Stomach (tissue), 9 donors: ENCODE measurements around the gene ALDH16A1. TPM values are rescaled to one million over a fixed set of nuclear protein-coding genes. Genes with fewer than 3 reads are reported as not detected.

Experiments
- DNase-seq, 2 donors: peaks; one replicate each; pipeline versions ENCODE4 v3.0.0 to v3.0.0-alpha.2; 2013 to 2019
- H3K27ac ChIP-seq, 5 donors: fragments of 200-600 bp in 4 of 5; sonication (generic) in 4 of 5; one replicate each; pipeline ENCODE4 v1.5.1; 2013 to 2019; ENCODE audit warnings: mild to moderate bottlenecking in 1 of 5, moderate library complexity in 1 of 5
- H3K27me3 ChIP-seq, 3 donors: fragments of 200-600 bp; sonication (generic); one replicate each; pipeline ENCODE4 v1.5.1; 2017 to 2019; ENCODE audit warnings: mixed run types in 1 of 3
- H3K36me3 ChIP-seq, 4 donors: fragments of 200-600 bp; sonication (generic); 1 replicate in 3 of 4; 2 replicates in 1 of 4; pipeline ENCODE4 v1.5.1; 2016 to 2019
- H3K4me1 ChIP-seq, 4 donors: fragments of 200-600 bp; sonication (generic); one replicate each; pipeline ENCODE4 v1.5.1; 2016 to 2019
- H3K4me3 ChIP-seq, 4 donors: fragments of 200-600 bp; sonication (generic) in 3 of 4; one replicate each; pipeline ENCODE4 v1.5.1; 2016 to 2019; ENCODE audit warnings: mild to moderate bottlenecking in 1 of 4
- H3K9me3 ChIP-seq, 4 donors: fragments of 200-600 bp; sonication (generic); one replicate each; pipeline ENCODE4 v1.5.1; 2016 to 2019
- EP300 ChIP-seq: sonication (generic); formaldehyde crosslinking; IDR thresholded peaks from one replicate; pipeline ENCODE4 v1.6.1; 2017; ENCODE audit warnings: antibody characterized with exemption
- POLR2A ChIP-seq, 4 donors: fragments of 450-650 bp; IDR thresholded peaks; one replicate each; pipeline ENCODE4 v1.6.1; 2016; ENCODE audit warnings: antibody characterized with exemption in 4 of 4, control low read depth in 2 of 4, mild to moderate bottlenecking in 1 of 4, moderate library complexity in 1 of 4
- POLR2AphosphoS5 ChIP-seq, 3 donors: sonication (generic); formaldehyde crosslinking; IDR thresholded peaks; one replicate each; pipeline ENCODE4 v1.6.1; 2016; ENCODE audit warnings: antibody characterized with exemption in 3 of 3
- WGBS, 5 donors: extraction: QIAGEN DNeasy Blood & Tissue Kit in 3 of 5; methylation state at CpG; one replicate each; pipeline versions ENCODE4 v1.1.5 to v1.1.7; 2013 to 2018; 5-methylcytosine and 5-hydroxymethylcytosine counted together
- intact Hi-C: fragments of 100-400 bp; cut with DNase I; formaldehyde crosslinking; loops from one replicate; pipeline ENCODE4 v1.15.1; 2023; ENCODE audit warnings: low total_unique reads
- polyA plus RNA-seq, 3 donors: library from polyadenylated mRNA; stranded (reverse); fragments of 200-250 nt; gene quantifications; one replicate each; pipeline ENCODE4 v1.2.3, GENCODE V29; 2013
- small RNA-seq, 4 donors: library from RNA; depleted of rRNA; stranded (forward); fragments of <200 nt; gene quantifications; one replicate each; pipeline ENCODE3, GENCODE V24; 2016
- total RNA-seq, 5 donors: library from RNA; depleted of rRNA; stranded (reverse); fragments of >200 nt; gene quantifications; one replicate each; pipeline versions ENCODE4 v1.1.0 to v1.2.3, GENCODE V29; 2014 to 2016
- TF ChIP-seq, protein P1 (sequence below), 7 experiments: fragments of 450-650 bp in 4 of 7; fragments of 200-600 bp in 3 of 7; sonication (generic) in 3 of 7; IDR thresholded peaks; one replicate each; pipeline ENCODE4 v1.5.1; 2016 to 2019; ENCODE audit warnings: antibody characterized with exemption in 7 of 7, control low read depth in 2 of 7, mild to moderate bottlenecking in 1 of 7
- donor health status: healthy with polysubstance abuse.
- donor health status: Bipolar disorder and iron deficiency.
- donor health status: healthy.

ALDH16A1 gene
- total and polyA plus RNA-seq, 8 donors = 27.9 to 198 (median 42.5) TPM

GRCh38 chr19:49513746-49514118 lies 60.7 kb downstream of the ALDH16A1 start:
- Histone ChIP-seq H3K36me3 (peaks cover 0 to 41% (median 4%) of the 10 kb centered on the region in 4 donors), H3K4me3 (peak overlapping the region; percentile 77 to 92 (median 84)), H3K27me3 (no peaks in the 10 kb centered on the region), H3K27ac (peak overlapping the region; percentile 85 to 93 (median 90)), H3K9me3 (no peaks in the 10 kb centered on the region), H3K4me1 (peaks cover 14 to 66% (median 44%) of the 10 kb centered on the region in 4 donors)
- intact Hi-C loops = no loop called here
- 16 to 31% (median 21%) methylated on average over 7 to 12 of the region's 12 CpGs for WGBS, 5 donors
- DNase-seq = no peak
- TF ChIP-seq POLR2AphosphoS5 (IDR thresholded peaks at IDR 0.05) = no peak
- TF ChIP-seq POLR2A (IDR thresholded peaks at IDR 0.05) = no peak
- no peak for TF ChIP-seq EP300
- TF ChIP-seq, protein P1, sequence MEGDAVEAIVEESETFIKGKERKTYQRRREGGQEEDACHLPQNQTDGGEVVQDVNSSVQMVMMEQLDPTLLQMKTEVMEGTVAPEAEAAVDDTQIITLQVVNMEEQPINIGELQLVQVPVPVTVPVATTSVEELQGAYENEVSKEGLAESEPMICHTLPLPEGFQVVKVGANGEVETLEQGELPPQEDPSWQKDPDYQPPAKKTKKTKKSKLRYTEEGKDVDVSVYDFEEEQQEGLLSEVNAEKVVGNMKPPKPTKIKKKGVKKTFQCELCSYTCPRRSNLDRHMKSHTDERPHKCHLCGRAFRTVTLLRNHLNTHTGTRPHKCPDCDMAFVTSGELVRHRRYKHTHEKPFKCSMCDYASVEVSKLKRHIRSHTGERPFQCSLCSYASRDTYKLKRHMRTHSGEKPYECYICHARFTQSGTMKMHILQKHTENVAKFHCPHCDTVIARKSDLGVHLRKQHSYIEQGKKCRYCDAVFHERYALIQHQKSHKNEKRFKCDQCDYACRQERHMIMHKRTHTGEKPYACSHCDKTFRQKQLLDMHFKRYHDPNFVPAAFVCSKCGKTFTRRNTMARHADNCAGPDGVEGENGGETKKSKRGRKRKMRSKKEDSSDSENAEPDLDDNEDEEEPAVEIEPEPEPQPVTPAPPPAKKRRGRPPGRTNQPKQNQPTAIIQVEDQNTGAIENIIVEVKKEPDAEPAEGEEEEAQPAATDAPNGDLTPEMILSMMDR (IDR thresholded peaks at IDR 0.05) = no peak

DNA sequence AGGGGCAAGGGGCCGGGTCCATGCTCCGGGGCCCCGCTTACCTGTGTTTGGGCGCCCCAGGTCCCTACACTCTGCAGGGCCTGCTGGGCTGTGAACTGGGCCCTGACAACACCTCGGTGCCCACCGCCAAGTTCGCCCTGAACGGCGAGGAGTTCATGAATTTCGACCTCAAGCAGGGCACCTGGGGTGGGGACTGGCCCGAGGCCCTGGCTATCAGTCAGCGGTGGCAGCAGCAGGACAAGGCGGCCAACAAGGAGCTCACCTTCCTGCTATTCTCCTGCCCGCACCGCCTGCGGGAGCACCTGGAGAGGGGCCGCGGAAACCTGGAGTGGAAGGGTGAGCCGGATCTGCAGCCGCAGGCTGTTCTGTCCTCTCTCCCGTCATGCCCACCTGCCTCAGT lies 61.1 kb downstream of the ALDH16A1 start:
- TF ChIP-seq, protein P1 (IDR thresholded peaks at IDR 0.05) = no peak
- TF ChIP-seq EP300 = no peak
- WGBS, 5 donors = 39 to 63% (median 44%) methylated on average over 8 to 21 of the region's 21 CpGs
- H3K9me3 ChIP-seq = no peaks in the 10 kb centered on the region
- intact Hi-C loops = no loop called here
- peak overlapping the region in 4 of 5 donors; percentile 86 to 93 (median 91) for H3K27ac ChIP-seq
- no peaks in the 10 kb centered on the region for H3K27me3 ChIP-seq
- peak overlapping the region; percentile 77 to 92 (median 84) for H3K4me3 ChIP-seq
- H3K36me3 ChIP-seq = peaks cover 0 to 43% (median 4%) of the 10 kb centered on the region in 4 donors
- H3K4me1 ChIP-seq = peaks cover 14 to 66% (median 44%) of the 10 kb centered on the region in 4 donors
- DNase-seq = peak in 1 of 2 donors; percentile 46

GRCh38 chr19:49515767-49516166 lies 62.7 kb downstream of the ALDH16A1 start:
- Histone ChIP-seq H3K4me3 (no peak overlapping the region), H3K4me1 (peaks cover 14 to 66% (median 47%) of the 10 kb centered on the region in 4 donors), H3K36me3 (peaks cover 0 to 52% (median 16%) of the 10 kb centered on the region in 4 donors), H3K9me3 (no peaks in the 10 kb centered on the region), H3K27ac (peak overlapping the region in 2 of 5 donors; percentile 38 to 53), H3K27me3 (no peaks in the 10 kb centered on the region)
- intact Hi-C loops = no loop called here
- TF ChIP-seq POLR2AphosphoS5 (IDR thresholded peaks at IDR 0.05) (no peak), POLR2A (IDR thresholded peaks at IDR 0.05) (no peak), EP300 (no peak)
- TF ChIP-seq, protein P1 (IDR thresholded peaks at IDR 0.05) = no peak
- DNase-seq = peak in 1 of 2 donors; percentile 81
- WGBS, 5 donors = 46 to 62% (median 59%) methylated on average over 4 of the region's 4 CpGs

GRCh38 chr19:49518033-49518432 lies 65.0 kb downstream of the ALDH16A1 start:
- H3K27me3 ChIP-seq = no peaks in the 10 kb centered on the region
- DNase-seq = no peak
- TF ChIP-seq EP300 = no peak
- no peak for TF ChIP-seq POLR2AphosphoS5 (IDR thresholded peaks at IDR 0.05)
- TF ChIP-seq, protein P1 (IDR thresholded peaks at IDR 0.05) = no peak
- TF ChIP-seq POLR2A (IDR thresholded peaks at IDR 0.05) = no peak
- 86 to 96% (median 93%) methylated on average over 3 of the region's 3 CpGs for WGBS, 5 donors
- peaks cover 0 to 50% (median 30%) of the 10 kb centered on the region in 4 donors for H3K4me1 ChIP-seq
- H3K9me3 ChIP-seq = no peaks in the 10 kb centered on the region
- H3K4me3 ChIP-seq = no peak overlapping the region
- peaks cover 0 to 67% (median 31%) of the 10 kb centered on the region in 4 donors for H3K36me3 ChIP-seq
- H3K27ac ChIP-seq = no peak overlapping the region
- intact Hi-C loops = no loop called here

Small RNA genes lying within 50 kb of the gene (small RNA-seq; reads per million reads assigned to genes)
- 0 reads per million in 4 donors for gene COX6CP7
- gene MIR150 = 80.6 to 236 (median 147) reads per million in 4 donors
- 0 reads per million in 4 donors for gene SNORD32A
- gene SNORD33 = 0 reads per million in 4 donors
- 0 reads per million in 4 donors for gene SNORD34
- gene SNORD35A = 0 reads per million in 4 donors
- gene SNORD35B = 0 reads per million in 4 donors

Other genes with a start within 250 kb of the ALDH16A1 start
- 1 to 10 TPM in 1 of 5 donors, under 1 TPM in 1, not detected in 3; 0.92 to 5.4 TPM for gene SLC6A16, start 128.0 kb upstream of the ALDH16A1 start, total RNA-seq
- 1 to 10 TPM in 2 of 3 donors, under 1 TPM in 1; 0.44 to 2.5 (median 1.2) TPM for gene SLC6A16, start 128.0 kb upstream of the ALDH16A1 start, polyA plus RNA-seq
- 10 to 100 TPM in 1 of 5 donors, 1 to 10 TPM in 2, not detected in 2; 2.2 to 30.3 (median 5.1) TPM for gene CD37, start 117.8 kb upstream of the ALDH16A1 start, total RNA-seq
- 10 to 100 TPM in 1 of 3 donors, 1 to 10 TPM in 2; 5.9 to 18.5 (median 6.7) TPM for gene CD37, start 117.8 kb upstream of the ALDH16A1 start, polyA plus RNA-seq
- 10 to 100 TPM in 4 of 5 donors, 1 to 10 TPM in 1; 4.3 to 42.0 (median 17.8) TPM for gene TEAD2, start 90.8 kb upstream of the ALDH16A1 start, total RNA-seq
- 10 to 100 TPM; 21.8 to 35.4 (median 26.6) TPM for gene TEAD2, start 90.8 kb upstream of the ALDH16A1 start, polyA plus RNA-seq
- gene DKKL1, start 89.3 kb upstream of the ALDH16A1 start, total RNA-seq = not detected
- gene DKKL1, start 89.3 kb upstream of the ALDH16A1 start, polyA plus RNA-seq = under 1 TPM in 1 of 3 donors, not detected in 2; 0.35 TPM
- under 1 TPM in 1 of 5 donors, not detected in 4; 0.37 TPM for gene KASH5, start 65.0 kb upstream of the ALDH16A1 start, total RNA-seq
- gene KASH5, start 65.0 kb upstream of the ALDH16A1 start, polyA plus RNA-seq = under 1 TPM in 1 of 3 donors, not detected in 2; 0.20 TPM
- not detected for gene PTH2, start 29.8 kb upstream of the ALDH16A1 start, total RNA-seq
- gene PTH2, start 29.8 kb upstream of the ALDH16A1 start, polyA plus RNA-seq = not detected
- gene GFY, start 27.8 kb upstream of the ALDH16A1 start, total RNA-seq = not detected
- not detected for gene GFY, start 27.8 kb upstream of the ALDH16A1 start, polyA plus RNA-seq
- 1 to 10 TPM in 3 of 5 donors, not detected in 2; 1.1 to 2.0 (median 1.8) TPM for gene SLC17A7, start 11.7 kb upstream of the ALDH16A1 start, total RNA-seq
- under 1 TPM; 0.25 to 0.76 (median 0.65) TPM for gene SLC17A7, start 11.7 kb upstream of the ALDH16A1 start, polyA plus RNA-seq
- 100 to 1,000 TPM in 1 of 5 donors, 10 to 100 TPM in 4; 58.9 to 193 (median 70.7) TPM for gene PIH1D1, start 1.4 kb upstream of the ALDH16A1 start, total RNA-seq
- 100 to 1,000 TPM in 2 of 3 donors, 10 to 100 TPM in 1; 94.5 to 110 (median 108) TPM for gene PIH1D1, start 1.4 kb upstream of the ALDH16A1 start, polyA plus RNA-seq
- 1 to 10 TPM in 2 of 5 donors, not detected in 3; 1.3 to 8.3 TPM for gene FLT3LG, start 21.0 kb downstream of the ALDH16A1 start, total RNA-seq
- gene FLT3LG, start 21.0 kb downstream of the ALDH16A1 start, polyA plus RNA-seq = 10 to 100 TPM; 11.0 to 14.5 (median 11.8) TPM
- gene RPL13A, start 34.4 kb downstream of the ALDH16A1 start, total RNA-seq = 1,000 to 10,000 TPM; 2,540 to 5,817 (median 2,738) TPM
- 1,000 to 10,000 TPM; 3,482 to 5,177 (median 4,220) TPM for gene RPL13A, start 34.4 kb downstream of the ALDH16A1 start, polyA plus RNA-seq
- 1,000 to 10,000 TPM in 4 of 5 donors, 100 to 1,000 TPM in 1; 581 to 4,374 (median 2,993) TPM for gene RPS11, start 43.2 kb downstream of the ALDH16A1 start, total RNA-seq
- gene RPS11, start 43.2 kb downstream of the ALDH16A1 start, polyA plus RNA-seq = 1,000 to 10,000 TPM; 5,306 to 7,461 (median 5,501) TPM
- 100 to 1,000 TPM in 4 of 5 donors, 10 to 100 TPM in 1; 90.2 to 634 (median 183) TPM for gene FCGRT, start 59.4 kb downstream of the ALDH16A1 start, total RNA-seq
- gene FCGRT, start 59.4 kb downstream of the ALDH16A1 start, polyA plus RNA-seq = 10 to 100 TPM; 79.0 to 94.8 (median 92.0) TPM
- 100 to 1,000 TPM in 1 of 5 donors, 10 to 100 TPM in 2, 1 to 10 TPM in 1, not detected in 1; 3.1 to 553 (median 18.1) TPM for gene RCN3, start 74.8 kb downstream of the ALDH16A1 start, total RNA-seq
- 10 to 100 TPM in 2 of 3 donors, 1 to 10 TPM in 1; 9.9 to 17.6 (median 10.1) TPM for gene RCN3, start 74.8 kb downstream of the ALDH16A1 start, polyA plus RNA-seq
- 100 to 1,000 TPM in 1 of 5 donors, 10 to 100 TPM in 4; 18.1 to 354 (median 70.5) TPM for gene NOSIP, start 127.3 kb downstream of the ALDH16A1 start, total RNA-seq
- 100 to 1,000 TPM in 2 of 3 donors, 10 to 100 TPM in 1; 94.6 to 154 (median 113) TPM for gene NOSIP, start 127.3 kb downstream of the ALDH16A1 start, polyA plus RNA-seq
- gene PRRG2, start 128.1 kb downstream of the ALDH16A1 start, total RNA-seq = 10 to 100 TPM in 1 of 5 donors, 1 to 10 TPM in 2, not detected in 2; 5.9 to 12.5 (median 10.0) TPM
- 10 to 100 TPM in 1 of 3 donors, 1 to 10 TPM in 2; 8.6 to 14.7 (median 9.0) TPM for gene PRRG2, start 128.1 kb downstream of the ALDH16A1 start, polyA plus RNA-seq
- gene PRR12, start 138.0 kb downstream of the ALDH16A1 start, total RNA-seq = 10 to 100 TPM in 3 of 5 donors, 1 to 10 TPM in 2; 4.6 to 88.3 (median 13.9) TPM
- gene PRR12, start 138.0 kb downstream of the ALDH16A1 start, polyA plus RNA-seq = 10 to 100 TPM in 1 of 3 donors, 1 to 10 TPM in 2; 3.1 to 16.7 (median 5.6) TPM
- gene RRAS, start 186.9 kb downstream of the ALDH16A1 start, total RNA-seq = 100 to 1,000 TPM in 1 of 5 donors, 10 to 100 TPM in 3, 1 to 10 TPM in 1; 7.7 to 138 (median 63.9) TPM
- gene RRAS, start 186.9 kb downstream of the ALDH16A1 start, polyA plus RNA-seq = 100 to 1,000 TPM; 126 to 145 (median 130) TPM
- 10 to 100 TPM in 4 of 5 donors, 1 to 10 TPM in 1; 8.3 to 41.7 (median 19.8) TPM for gene SCAF1, start 189.0 kb downstream of the ALDH16A1 start, total RNA-seq
- gene SCAF1, start 189.0 kb downstream of the ALDH16A1 start, polyA plus RNA-seq = 10 to 100 TPM in 2 of 3 donors, 1 to 10 TPM in 1; 8.9 to 19.7 (median 12.1) TPM
- 100 to 1,000 TPM in 4 of 5 donors, 10 to 100 TPM in 1; 28.3 to 380 (median 104) TPM for gene IRF3, start 212.6 kb downstream of the ALDH16A1 start, total RNA-seq
- 100 to 1,000 TPM; 104 to 148 (median 114) TPM for gene IRF3, start 212.6 kb downstream of the ALDH16A1 start, polyA plus RNA-seq
- gene BCL2L12, start 212.7 kb downstream of the ALDH16A1 start, total RNA-seq = 10 to 100 TPM in 1 of 5 donors, 1 to 10 TPM in 4; 2.3 to 10.7 (median 7.5) TPM
- gene BCL2L12, start 212.7 kb downstream of the ALDH16A1 start, polyA plus RNA-seq = 10 to 100 TPM; 12.8 to 23.3 (median 22.4) TPM
- gene PRMT1, start 224.0 kb downstream of the ALDH16A1 start, total RNA-seq = 100 to 1,000 TPM in 3 of 5 donors, 10 to 100 TPM in 2; 53.3 to 131 (median 104) TPM
- gene PRMT1, start 224.0 kb downstream of the ALDH16A1 start, polyA plus RNA-seq = 100 to 1,000 TPM; 102 to 111 (median 111) TPM
- 1 to 10 TPM in 2 of 5 donors, not detected in 3; 1.1 to 1.7 TPM for gene ADM5, start 236.4 kb downstream of the ALDH16A1 start, total RNA-seq
- 1 to 10 TPM in 1 of 3 donors, under 1 TPM in 2; 0.61 to 2.5 (median 1.00) TPM for gene ADM5, start 236.4 kb downstream of the ALDH16A1 start, polyA plus RNA-seq
- 10 to 100 TPM in 1 of 5 donors, 1 to 10 TPM in 2, not detected in 2; 1.8 to 35.6 (median 3.0) TPM for gene CPT1C, start 237.9 kb downstream of the ALDH16A1 start, total RNA-seq
- 10 to 100 TPM in 1 of 3 donors, 1 to 10 TPM in 2; 2.4 to 11.0 (median 3.1) TPM for gene CPT1C, start 237.9 kb downstream of the ALDH16A1 start, polyA plus RNA-seq